Spleen (tissue), 11 donors: ENCODE data around the gene PQBP1. TPM values are rescaled to one million over a fixed set of nuclear protein-coding genes. Genes with fewer than 3 reads are reported as not detected.

Experiments used
- DNase-seq: peaks from one replicate; pipeline ENCODE4 v3.0.0-alpha.2; 2020
- H3K27ac ChIP-seq, 8 donors: fragments of 200-600 bp; sonication (generic) in 7 of 8; 1 replicate in 4 of 8; 2 replicates in 4 of 8; pipeline versions ENCODE4 v1.5.0 to v1.8.0; 2016 to 2021; ENCODE audit warnings: inconsistent platforms in 4 of 8, mild to moderate bottlenecking in 4 of 8, moderate library complexity in 1 of 8
- H3K27me3 ChIP-seq, 7 donors: fragments of 200-600 bp; sonication (generic) in 6 of 7; replicated peaks in 1 of 7; 1 replicate in 4 of 7; 2 replicates in 3 of 7; pipeline versions ENCODE4 v1.5.0 to v1.8.0; 2016 to 2021; ENCODE audit warnings: inconsistent platforms in 3 of 7, mild to moderate bottlenecking in 1 of 7
- H3K36me3 ChIP-seq, 6 donors: fragments of 200-600 bp; sonication (generic) in 5 of 6; 1 replicate in 4 of 6; 2 replicates in 2 of 6; pipeline versions ENCODE4 v1.5.0 to v1.8.0; 2016 to 2021; ENCODE audit warnings: inconsistent platforms in 2 of 6
- H3K4me1 ChIP-seq, 6 donors: fragments of 200-600 bp; sonication (generic) in 5 of 6; 1 replicate in 3 of 6; 2 replicates in 3 of 6; pipeline versions ENCODE4 v1.5.0 to v1.8.0; 2016 to 2021; ENCODE audit warnings: inconsistent platforms in 3 of 6
- H3K4me3 ChIP-seq, 8 donors: fragments of 200-600 bp; sonication (generic) in 7 of 8; 1 replicate in 4 of 8; 2 replicates in 4 of 8; pipeline versions ENCODE4 v1.5.0 to v1.8.0; 2016 to 2021; ENCODE audit warnings: inconsistent platforms in 4 of 8, mild to moderate bottlenecking in 4 of 8, moderate library complexity in 2 of 8
- H3K9me3 ChIP-seq, 8 donors: fragments of 200-600 bp; sonication (generic) in 7 of 8; 1 replicate in 4 of 8; 2 replicates in 4 of 8; pipeline versions ENCODE4 v1.5.0 to v1.8.0; 2016 to 2021; ENCODE audit warnings: inconsistent platforms in 4 of 8
- POLR2A ChIP-seq, 3 donors: fragments of 450-650 bp; IDR thresholded peaks; one replicate each; pipeline ENCODE4 v1.5.1; 2017; ENCODE audit warnings: antibody characterized with exemption in 3 of 3, mild to moderate bottlenecking in 1 of 3
- POLR2AphosphoS5 ChIP-seq, 3 donors: sonication (generic); formaldehyde crosslinking; IDR thresholded peaks; one replicate each; pipeline ENCODE4 v1.5.1; 2017; ENCODE audit warnings: antibody characterized with exemption in 3 of 3
- WGBS, 5 donors: extraction: QIAGEN DNeasy Blood & Tissue Kit in 3 of 5; methylation state at CpG; one replicate each; pipeline versions ENCODE4 v1.1.5 to v1.1.7; 2013 to 2018; 5-methylcytosine and 5-hydroxymethylcytosine counted together
- intact Hi-C: fragments of 100-400 bp; cut with DNase I; formaldehyde crosslinking; loops from one replicate; pipeline ENCODE4 v1.15.0; 2023; ENCODE audit warnings: low total_unique reads
- polyA plus RNA-seq, 3 donors: library from polyadenylated mRNA; stranded (reverse); fragments of 200-250 nt; gene quantifications; one replicate each; pipeline ENCODE4 v1.2.1, GENCODE V29; 2013
- total RNA-seq, 7 donors: library from RNA; depleted of rRNA in 3 of 7; stranded (reverse); fragments of >200 nt in 3 of 7; fragmentation: NEBNext Ultra II Directional in 4 of 7; extraction: Animal tissue kit (Norgen Biotek cat#: 25700) in 4 of 7; gene quantifications; one replicate each; pipeline versions ENCODE4 v1.1.0 to v1.2.1, GENCODE V29; 2016 to 2021
- TF ChIP-seq, protein P1 (sequence below), 11 experiments: fragments of 200-600 bp in 7 of 11; fragments of 450-650 bp in 4 of 11; sonication (generic) in 4 of 11; IDR thresholded peaks in 8 of 11; conservative IDR thresholded peaks in 3 of 11; 1 replicate in 7 of 11; 2 replicates in 4 of 11; pipeline versions ENCODE4 v1.4.0 to v1.8.0; 2016 to 2021; ENCODE audit warnings: antibody characterized with exemption in 11 of 11, inconsistent platforms in 4 of 11, mild to moderate bottlenecking in 1 of 11
- donor health status: healthy with polysubstance abuse.
- donor health status: DM: no; HTN: no; CAD: no; lungs with moderate emphysema.
- donor health status: DM: no; HTN: no; CAD: no.
- donor health status: Bipolar disorder and iron deficiency.
- donor health status: healthy.
- donor health status: DM: no; HTN: no; CAD: no.
- donor health status: DM: yes; HTN: yes; CAD: no.

Gene PQBP1
- total and polyA plus RNA-seq, 10 donors, result 53.5 to 97.3 (median 70.9) TPM

DNA sequence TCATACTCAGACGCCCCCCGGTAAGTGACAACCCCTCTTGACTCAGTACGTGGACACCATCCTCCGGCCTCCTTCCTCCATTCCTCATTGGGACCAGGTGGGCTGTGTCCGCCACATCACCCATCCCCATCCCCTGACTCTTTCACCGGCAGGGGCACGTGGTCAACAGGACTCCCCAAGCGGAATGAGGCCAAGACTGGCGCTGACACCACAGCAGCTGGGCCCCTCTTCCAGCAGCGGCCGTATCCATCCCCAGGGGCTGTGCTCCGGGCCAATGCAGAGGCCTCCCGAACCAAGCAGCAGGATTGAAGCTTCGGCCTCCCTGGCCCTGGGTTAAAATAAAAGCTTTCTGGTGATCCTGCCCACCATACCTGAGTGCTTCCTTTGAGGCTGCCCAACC, 5.0 kb downstream of the PQBP1 start:
- no peak for DNase-seq
- H3K27ac ChIP-seq, result no peak overlapping the region
- H3K4me3 ChIP-seq, result no peak overlapping the region
- H3K9me3 ChIP-seq, result peaks cover 0 to under 1% (median 0%) of the 10 kb centered on the region in 8 donors
- intact Hi-C loops, result no loop called here
- no peaks in the 10 kb centered on the region for H3K27me3 ChIP-seq
- WGBS, 5 donors, result 89 to 95% (median 93%) methylated on average over 2 to 14 of the region's 14 CpGs
- TF ChIP-seq POLR2AphosphoS5 (IDR thresholded peaks at IDR 0.05), result no peak
- TF ChIP-seq, protein P1, sequence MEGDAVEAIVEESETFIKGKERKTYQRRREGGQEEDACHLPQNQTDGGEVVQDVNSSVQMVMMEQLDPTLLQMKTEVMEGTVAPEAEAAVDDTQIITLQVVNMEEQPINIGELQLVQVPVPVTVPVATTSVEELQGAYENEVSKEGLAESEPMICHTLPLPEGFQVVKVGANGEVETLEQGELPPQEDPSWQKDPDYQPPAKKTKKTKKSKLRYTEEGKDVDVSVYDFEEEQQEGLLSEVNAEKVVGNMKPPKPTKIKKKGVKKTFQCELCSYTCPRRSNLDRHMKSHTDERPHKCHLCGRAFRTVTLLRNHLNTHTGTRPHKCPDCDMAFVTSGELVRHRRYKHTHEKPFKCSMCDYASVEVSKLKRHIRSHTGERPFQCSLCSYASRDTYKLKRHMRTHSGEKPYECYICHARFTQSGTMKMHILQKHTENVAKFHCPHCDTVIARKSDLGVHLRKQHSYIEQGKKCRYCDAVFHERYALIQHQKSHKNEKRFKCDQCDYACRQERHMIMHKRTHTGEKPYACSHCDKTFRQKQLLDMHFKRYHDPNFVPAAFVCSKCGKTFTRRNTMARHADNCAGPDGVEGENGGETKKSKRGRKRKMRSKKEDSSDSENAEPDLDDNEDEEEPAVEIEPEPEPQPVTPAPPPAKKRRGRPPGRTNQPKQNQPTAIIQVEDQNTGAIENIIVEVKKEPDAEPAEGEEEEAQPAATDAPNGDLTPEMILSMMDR (IDR thresholded peaks at IDR 0.05 in 8 of 11, conservative IDR thresholded peaks at IDR 0.05 in 3 of 11), result no peak
- TF ChIP-seq POLR2A (IDR thresholded peaks at IDR 0.05), result no peak
- H3K36me3 ChIP-seq, result peaks cover 0 to 83% (median 36%) of the 10 kb centered on the region in 6 donors
- peaks cover 0 to 18% (median 12%) of the 10 kb centered on the region in 6 donors for H3K4me1 ChIP-seq

DNA sequence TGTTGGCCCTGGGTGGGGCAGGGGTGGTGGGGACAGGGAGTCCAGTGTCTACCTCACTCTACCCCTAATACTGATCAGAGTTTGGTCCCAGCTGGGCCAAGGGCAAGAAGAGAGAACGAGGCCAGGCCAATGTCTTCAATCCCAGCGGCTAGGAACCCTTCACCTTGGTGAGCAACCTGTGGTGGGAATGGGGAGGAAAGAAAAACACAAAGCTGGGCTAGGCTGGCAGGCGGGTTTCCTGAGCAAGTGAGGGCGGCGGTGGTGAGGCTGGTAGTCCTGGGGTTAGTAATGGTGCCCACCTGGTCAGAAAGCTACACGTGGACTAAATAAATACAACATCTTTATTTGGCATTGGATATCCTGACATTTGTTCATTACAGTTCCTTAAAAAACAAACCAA, 5.6 kb downstream of the PQBP1 start:
- intact Hi-C loops, result no loop called here
- WGBS, 5 donors, result 79 to 93% (median 89%) methylated on average over 6 of the region's 6 CpGs
- H3K4me3 ChIP-seq, result no peak overlapping the region
- no peak for DNase-seq
- peaks cover 0 to 18% (median 12%) of the 10 kb centered on the region in 6 donors for H3K4me1 ChIP-seq
- peaks cover 0 to 88% (median 36%) of the 10 kb centered on the region in 6 donors for H3K36me3 ChIP-seq
- no peak for TF ChIP-seq POLR2A (IDR thresholded peaks at IDR 0.05)
- TF ChIP-seq POLR2AphosphoS5 (IDR thresholded peaks at IDR 0.05), result no peak
- TF ChIP-seq, protein P1 (IDR thresholded peaks at IDR 0.05 in 8 of 11, conservative IDR thresholded peaks at IDR 0.05 in 3 of 11), result no peak
- no peaks in the 10 kb centered on the region for H3K27me3 ChIP-seq
- H3K27ac ChIP-seq, result no peak overlapping the region
- no peaks in the 10 kb centered on the region for H3K9me3 ChIP-seq

DNA sequence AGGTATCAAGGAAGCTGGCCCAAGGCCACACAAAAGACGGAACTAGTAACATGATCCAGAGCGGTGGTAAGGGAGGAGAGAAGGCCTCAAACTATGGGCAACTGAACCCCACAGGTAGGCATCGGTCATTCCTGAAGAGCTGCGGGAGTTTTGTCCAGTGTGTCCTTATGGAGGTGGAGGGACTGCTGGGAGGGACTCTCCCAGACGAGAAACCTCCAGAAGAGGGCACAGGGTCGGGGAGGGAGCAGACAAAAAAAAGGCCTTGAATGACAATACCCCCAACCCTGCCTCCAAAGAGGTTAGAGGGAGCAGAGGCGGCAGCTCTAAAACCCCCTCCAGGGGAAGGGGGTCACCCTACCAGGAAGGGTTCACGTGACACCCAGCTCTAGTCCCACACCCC, 6.5 kb downstream of the PQBP1 start:
- Histone ChIP-seq H3K9me3 (no peaks in the 10 kb centered on the region), H3K27ac (no peak overlapping the region), H3K27me3 (no peaks in the 10 kb centered on the region), H3K4me3 (no peak overlapping the region), H3K36me3 (peaks cover 0 to 90% (median 36%) of the 10 kb centered on the region in 6 donors), H3K4me1 (peaks cover 0 to 9% (median 6%) of the 10 kb centered on the region in 6 donors)
- peak; percentile 45 for DNase-seq
- TF ChIP-seq, protein P1 (IDR thresholded peaks at IDR 0.05 in 8 of 11, conservative IDR thresholded peaks at IDR 0.05 in 3 of 11), result no peak
- TF ChIP-seq POLR2AphosphoS5 (IDR thresholded peaks at IDR 0.05) (no peak), POLR2A (IDR thresholded peaks at IDR 0.05) (no peak)
- intact Hi-C loops, result no loop called here
- 74 to 87% (median 82%) methylated on average over 5 to 8 of the region's 8 CpGs for WGBS, 5 donors

DNA sequence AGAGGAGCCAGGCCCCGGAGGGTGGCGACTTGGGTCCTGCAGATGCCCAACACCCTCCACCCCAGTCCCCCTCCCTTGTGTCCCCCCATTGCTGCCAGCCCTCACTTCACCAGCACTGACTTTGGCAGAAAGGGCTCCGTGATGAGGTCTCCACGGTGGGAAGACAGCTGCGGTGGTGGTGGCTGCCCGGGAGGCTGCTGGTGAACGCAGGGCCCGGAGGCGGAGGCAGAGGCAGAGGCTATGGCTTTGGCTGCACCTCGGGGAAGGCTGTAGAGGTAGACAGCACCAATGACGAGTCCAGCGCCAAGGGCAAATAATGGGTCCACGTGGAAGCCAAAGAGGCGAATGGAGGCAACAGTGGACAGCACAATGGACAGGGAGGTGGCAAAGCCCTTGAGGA, 6.9 kb downstream of the PQBP1 start:
- no peak for TF ChIP-seq POLR2A (IDR thresholded peaks at IDR 0.05)
- TF ChIP-seq, protein P1 (IDR thresholded peaks at IDR 0.05 in 8 of 11, conservative IDR thresholded peaks at IDR 0.05 in 3 of 11), result no peak
- no peak for TF ChIP-seq POLR2AphosphoS5 (IDR thresholded peaks at IDR 0.05)
- Histone ChIP-seq H3K9me3 (no peaks in the 10 kb centered on the region), H3K36me3 (peaks cover 0 to 90% (median 34%) of the 10 kb centered on the region in 6 donors), H3K4me1 (peaks cover 0 to 4% (median 2%) of the 10 kb centered on the region in 6 donors), H3K27ac (no peak overlapping the region), H3K4me3 (no peak overlapping the region), H3K27me3 (no peaks in the 10 kb centered on the region)
- intact Hi-C loops, result no loop called here
- DNase-seq, result no peak
- 86 to 92% (median 90%) methylated on average over 2 to 14 of the region's 14 CpGs; no CpG with 5 or more reads in 1 of the 5 donors for WGBS, 5 donors
